Fibroblast of the conjunctiva (primary cell): Measurements from ENCODE around the gene ANKMY1.

ENCODE experiments used
- DNase-seq: peaks from one replicate; pipeline ENCODE4 v3.0.0-alpha.2; 2010; ENCODE audit warnings: low read depth

ANKMY1 gene

DNA sequence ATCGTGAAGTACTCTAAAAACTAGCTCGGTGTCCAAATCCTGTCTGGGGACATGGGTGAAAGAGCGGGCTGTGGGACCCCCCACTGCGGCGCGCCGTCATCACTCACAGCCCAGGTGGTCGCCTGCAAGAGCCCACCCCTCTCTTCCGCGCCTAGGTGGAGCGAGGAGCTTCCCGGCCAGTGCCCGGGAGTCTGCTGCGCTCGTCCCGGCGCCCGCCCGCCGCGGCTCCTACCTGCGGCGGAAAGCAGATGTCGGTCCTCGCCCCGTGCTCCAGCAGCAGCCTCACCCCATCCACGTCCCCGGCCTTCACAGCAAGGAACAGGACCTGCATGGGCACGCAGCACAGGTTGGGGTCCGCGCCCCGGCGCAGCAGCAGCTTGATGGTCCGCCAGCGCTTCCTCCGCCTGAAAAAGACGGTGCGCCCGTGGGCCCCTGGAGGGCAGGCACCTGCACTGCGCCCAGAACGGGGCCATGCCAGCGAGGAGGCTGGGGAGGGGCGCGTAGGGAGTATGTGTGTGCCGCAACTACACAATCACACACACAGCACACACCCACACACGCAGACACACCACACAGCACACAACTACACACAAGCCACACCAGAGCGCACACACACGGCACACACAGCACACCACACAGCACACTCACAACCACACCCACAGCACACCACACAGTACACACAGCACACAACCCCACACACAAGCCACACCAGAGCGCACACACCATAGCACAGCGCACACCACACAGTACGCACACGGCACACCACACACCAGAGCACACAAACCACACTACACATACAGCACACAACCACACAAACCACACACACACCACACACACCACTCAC lies 37.4 kb downstream of the ANKMY1 start:
- DNase-seq, result no peak

DNA sequence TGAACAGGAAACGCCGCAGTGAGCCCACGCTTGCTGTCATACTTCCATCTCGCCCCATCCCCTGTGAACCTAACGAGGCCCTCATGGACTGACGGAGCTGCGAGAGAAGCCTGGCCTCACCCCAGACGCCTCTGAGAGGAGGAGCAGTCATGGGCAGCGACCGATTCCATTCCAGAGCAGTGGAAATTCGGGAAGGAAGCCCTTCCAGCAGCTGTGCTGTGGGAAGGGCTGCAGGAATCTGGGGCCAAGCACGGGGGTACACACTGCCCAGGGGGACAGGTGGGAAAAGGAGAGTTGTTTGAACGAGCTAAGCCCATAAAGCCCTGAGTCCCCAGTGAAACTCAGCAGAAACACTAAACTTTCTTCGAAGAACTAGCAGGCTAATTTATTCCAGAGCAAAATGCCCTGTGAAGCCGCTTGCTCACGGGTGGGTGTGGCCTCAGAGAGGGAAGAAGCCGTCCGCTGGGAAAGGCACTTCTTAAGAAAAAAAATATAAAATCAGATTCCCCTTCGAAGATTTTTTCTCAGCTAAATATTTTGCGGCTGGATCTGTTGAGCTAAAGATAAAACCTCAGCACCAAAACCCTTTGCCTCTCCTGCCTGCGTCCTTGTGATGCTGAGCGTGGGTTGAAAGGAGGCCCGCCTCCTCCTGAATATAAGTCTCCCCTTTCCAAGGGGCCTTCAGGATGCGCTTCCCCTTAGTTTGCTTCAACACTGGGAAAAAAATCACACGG lies 38.2 kb downstream of the ANKMY1 start:
- peak; percentile 29 for DNase-seq

DNA sequence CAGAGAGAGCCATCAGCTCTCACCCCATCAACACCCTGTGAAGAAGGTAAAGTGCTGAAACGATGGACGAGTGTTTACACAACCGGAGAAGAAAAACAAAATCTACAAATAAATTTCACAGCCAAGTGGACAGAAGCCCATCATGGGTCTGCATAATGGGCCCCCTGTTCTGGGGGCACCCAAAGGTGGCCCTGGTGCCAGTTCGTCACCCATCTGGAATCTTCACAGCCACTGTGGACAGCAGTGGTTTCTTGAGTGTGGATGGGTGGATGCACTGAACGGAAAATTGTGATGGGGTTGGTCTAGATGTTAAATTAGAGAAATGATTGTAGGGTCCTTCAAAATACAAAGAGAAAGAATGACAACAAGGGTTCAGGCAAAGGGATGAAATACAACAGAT lies 38.8 kb downstream of the ANKMY1 start:
- DNase-seq, result no peak

DNA sequence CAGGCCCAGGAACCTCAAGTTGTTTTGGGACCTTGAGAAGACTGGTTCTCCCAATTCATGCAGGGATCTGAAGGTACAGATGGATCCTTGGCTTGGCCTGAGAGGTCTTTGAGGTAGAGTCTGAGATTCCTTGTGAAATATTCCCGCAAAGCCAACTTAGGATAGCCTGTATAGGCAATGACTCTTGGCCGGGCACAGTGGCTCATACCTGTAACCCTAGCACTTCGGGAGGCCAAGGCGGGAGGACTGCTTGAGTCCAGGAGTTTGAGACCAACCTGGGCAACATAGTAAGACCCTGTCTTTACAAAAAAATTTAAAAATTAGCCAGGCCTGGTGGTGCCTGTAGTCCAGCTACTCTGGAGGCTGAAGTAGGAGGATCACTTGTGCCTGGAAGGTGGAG lies 40.4 kb downstream of the ANKMY1 start:
- no peak for DNase-seq

DNA sequence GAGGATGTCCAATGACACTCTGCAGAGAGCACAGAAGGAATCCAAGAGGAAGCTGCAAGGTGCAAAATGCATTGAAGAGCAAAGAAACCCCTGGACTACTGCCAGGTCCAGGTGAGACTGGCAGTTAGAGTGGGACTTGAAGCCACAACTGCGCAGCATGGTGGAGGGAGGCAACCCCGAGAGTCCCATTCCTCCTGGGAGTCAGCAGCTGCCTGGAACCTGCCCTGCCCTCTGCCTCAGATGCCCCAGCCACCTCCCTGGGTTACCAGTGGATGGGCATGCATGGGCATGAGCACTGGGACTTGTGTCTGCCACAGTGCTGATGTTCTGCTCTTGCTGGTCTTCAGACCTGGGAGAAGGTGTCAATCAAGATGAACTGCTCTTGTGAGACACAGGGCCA lies 43.2 kb downstream of the ANKMY1 start:
- no peak for DNase-seq

DNA sequence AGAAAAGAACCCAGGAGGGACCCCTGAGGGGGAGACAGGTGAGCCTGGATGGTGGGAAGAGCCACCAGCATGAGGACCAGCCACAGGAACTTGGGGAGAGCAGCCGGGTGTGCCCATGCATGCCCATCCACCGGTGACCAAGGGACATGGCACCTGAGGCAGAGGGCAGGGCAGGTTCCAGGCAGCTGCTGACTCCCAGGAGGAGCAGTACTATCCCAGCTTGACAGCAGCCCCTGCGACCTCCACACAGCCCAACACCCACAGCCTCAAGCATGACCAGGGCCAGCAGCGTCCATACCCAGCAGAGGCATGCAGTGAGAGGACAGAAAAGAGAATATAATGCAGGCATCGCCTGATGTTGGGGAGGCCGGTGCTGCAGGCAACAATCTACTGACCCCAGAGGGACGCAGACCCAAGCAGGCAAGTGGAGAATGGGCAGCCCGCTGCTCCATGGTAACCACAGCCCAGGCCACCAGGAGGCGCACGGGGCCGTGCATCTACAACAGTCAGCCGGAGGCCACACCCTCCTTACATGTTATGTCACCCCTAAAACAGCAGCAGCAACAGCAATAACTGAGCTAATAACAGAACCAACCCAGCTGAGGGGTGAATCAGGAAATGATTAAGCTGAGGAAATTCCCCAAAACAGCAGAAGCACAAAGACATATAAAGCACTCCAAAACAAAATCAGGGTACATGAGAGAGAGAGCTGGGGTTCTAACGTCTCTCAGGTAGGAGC lies 44.1 kb downstream of the ANKMY1 start:
- DNase-seq, result peak; percentile 74

DNA sequence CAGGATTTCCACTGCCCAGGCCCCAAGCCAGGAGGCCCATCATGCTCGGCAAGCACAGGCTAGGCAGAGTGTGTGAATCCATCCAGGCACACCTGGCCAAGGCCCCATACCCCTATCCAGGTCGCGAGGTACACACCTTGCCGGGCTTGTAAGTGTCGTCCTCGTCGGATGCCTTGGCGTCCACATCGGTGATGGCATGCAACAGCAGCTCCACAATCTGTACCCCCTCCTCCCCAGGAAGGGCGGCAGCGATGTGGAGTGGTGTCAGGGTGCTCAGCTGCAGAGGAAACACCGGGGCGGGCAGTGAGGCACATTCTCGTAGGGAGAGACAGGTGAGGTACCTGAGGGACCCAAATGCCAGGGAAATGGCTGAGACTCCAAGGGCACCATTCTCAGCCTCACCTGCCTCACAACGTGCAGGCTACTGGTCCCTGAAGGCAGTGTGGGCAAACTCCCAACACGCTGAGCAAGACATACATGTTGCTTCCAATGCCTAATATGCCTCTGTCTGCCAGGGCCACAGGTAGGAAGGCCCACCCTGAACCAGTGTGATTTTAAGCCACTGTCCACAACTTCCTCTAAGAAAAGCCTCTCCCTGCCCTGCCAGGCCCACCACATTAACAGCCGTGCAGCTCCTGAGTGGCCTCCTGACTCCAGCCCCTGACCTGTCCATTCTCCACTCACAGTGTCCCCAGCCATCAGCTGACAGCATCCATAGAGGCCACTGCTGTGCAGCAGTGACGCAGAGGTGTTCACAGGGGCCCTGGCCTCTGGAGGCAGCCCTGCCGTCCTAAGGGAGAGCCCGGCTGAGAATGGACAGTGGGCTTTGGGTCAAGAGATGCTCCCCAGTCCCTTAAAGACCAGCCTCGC lies 44.9 kb downstream of the ANKMY1 start:
- no peak for DNase-seq

DNA sequence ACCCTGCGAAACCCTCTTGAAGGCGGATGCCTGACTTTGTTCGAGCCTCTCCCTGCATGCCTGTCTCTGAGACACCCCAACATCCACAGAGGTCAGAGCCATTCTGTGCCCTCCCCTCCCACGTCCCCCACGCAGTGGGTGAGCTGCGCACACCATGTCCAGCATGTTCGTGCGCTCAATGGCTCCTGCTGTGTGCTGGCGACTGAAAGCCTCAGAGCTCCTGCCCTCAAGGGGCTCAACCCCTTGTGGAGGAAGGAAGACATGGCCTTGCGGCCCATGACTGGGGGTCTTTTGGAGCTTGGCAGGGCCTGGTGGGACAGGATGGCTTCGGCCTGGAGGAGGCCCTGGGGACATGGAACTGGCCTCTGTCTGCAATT lies 45.7 kb downstream of the ANKMY1 start:
- no peak for DNase-seq

DNA sequence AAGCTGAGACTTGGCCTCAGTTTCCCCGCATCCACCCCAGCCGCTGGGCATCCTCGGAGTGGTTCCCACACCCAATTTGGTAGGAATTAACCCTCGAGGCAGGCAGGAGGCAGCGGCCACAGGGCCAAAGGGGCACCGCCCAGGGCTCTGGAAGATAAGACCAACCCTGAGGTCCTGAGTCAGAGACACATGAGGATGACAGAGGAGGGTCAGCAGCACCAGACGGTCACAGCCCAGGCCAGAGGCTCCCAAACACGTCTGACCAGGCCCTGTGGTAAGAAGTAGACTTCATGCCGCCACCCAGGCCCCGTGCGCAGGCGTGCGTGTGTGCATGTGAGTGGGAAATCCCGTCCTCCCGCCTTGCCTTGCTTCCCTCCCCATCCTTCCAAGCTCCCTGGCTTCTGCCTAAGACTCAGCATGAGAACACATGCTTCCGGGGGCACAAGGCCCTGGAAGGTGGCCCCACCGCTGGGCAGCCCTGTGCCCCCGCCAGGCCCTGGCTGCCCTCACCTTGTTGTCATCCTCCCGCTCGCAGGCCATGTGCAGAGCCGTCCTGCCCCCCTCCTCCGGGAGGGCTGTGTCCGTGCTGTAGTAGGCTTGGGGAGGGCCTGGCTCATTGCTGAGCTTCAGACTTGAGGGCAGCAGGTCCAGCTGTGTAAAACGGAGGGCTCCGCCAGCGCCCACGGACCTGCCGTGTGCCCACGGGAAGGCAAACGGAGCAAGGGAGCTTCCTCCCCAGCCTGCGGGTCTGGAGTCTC lies 46.3 kb downstream of the ANKMY1 start:
- DNase-seq, result no peak

DNA sequence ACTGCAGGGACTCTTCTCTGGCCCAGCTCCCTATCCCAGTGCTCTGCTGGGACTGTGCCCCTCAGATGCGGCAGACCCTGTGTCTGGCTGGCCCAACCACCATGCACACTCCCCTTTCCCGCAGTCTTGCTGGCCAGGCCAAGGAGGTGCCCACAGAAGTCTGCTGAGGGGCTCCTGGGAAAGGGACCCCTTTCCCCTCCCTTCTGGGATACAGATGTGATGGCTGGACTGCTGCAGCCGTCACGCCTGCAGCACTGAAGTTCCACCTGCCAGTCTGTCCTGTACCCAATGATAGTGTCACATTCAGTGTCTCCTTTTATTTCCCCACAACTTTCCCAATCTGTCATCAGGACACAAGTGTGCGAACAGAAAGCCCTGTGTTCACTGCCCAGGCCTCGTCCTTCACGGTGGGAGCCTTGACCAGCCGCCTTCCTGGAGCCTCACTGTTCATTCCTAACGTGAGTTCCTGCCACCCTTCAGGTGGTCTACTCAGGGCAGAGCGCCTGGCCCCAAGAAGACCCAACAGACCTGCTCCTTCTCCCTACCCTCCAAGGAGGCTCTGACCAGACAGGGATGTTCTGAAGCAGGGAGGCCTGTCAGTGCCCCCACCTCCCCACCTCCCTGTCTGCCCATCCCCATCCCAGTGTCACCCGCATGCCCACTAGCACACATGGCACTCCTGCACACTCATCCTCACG lies 47.1 kb downstream of the ANKMY1 start:
- no peak for DNase-seq

DNA sequence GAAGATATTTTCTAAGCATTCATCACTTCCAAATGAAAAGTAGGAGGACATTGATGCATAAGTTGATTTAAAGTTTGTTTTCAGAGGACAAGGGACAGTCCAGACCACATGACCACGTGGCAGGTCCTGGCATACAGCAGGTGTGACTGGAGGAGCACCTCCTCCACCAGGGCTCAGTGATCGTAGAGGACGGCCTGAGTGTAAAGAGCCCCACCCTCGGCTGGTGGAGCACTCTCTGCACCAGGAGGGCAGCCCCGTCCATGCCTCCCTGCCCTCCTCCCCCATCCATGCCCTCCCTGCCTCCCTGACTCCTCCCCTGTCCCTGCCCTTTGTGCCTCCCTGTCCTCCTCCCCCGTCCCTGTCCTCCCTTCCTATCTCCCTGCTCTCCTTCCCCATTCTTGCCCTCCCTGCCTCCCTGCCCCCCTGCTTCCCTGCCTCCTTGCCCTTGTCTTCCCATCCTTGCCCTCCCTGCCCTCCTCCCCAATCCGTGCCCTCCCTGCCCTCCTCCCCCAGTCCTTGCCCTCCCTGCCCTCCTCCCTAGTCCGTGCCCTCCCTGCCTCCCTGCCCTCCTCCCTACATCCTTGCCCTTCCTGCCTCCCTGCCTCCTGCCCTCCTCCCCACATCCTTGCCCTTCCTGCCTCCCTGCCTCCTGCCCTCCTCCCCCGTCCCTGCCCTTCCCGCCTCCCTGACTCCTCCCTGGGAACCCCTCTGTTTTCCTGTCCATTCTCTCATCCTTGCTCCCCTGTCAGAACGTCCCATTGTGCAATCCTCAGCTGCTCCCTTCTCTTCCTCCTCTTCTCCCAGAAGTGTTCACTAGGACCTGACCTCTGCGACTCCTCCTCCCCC lies 47.9 kb downstream of the ANKMY1 start:
- no peak for DNase-seq

DNA sequence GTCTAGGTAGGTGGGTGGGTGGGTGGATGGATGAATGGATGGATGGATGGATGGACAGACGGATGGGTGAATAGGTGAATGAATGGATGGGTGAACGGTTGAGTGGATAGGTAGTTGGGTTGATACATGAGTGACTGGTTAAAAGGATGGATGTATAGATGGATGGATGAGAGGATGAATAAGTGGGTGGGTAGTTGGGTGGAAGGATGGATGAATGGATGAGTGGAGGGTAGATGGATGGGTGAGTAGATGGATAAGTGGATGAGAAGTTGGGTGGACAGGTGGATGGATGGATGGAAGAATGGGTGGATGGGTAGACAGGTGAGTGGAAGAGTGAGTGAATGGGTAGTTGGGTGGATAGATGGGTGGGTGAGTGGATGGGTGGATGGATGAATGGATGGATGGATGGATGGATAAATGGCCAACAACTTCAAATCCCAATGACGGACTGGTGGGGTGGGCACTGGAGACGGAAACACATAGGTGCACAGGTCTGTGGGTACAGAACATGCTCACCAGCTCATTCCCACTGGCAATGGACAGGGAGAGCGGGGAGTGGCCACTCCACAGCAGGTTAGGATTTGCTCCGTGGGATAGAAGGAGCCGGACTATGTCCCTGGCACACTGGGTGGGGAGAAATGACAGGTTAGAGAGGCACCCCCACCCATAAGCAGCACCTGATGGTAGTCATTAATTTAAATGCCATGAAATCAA lies 48.8 kb downstream of the ANKMY1 start:
- no peak for DNase-seq

DNA sequence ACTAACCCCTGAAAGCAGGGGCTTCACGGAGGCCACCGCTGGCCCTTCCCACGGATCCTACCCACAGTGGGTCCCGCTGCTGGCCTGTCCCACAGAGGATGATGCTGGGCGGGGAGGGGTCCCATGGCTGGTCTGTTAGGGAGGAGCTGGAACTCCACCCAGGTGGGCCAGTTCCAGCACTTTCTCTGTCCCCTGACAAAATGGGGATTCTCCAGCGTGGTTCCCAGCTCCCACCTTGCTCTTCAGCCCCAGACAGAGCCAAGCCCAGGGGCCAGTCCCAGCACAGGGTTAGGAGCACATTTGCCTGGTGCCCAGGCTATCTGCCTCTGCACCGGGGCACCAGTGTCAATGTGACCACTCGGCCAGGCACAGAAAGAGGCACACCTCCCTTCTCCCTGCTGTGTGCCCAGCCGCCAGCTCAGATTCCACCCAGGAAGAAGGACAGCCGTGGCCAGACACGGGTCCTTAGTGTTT lies 50.0 kb downstream of the ANKMY1 start:
- no peak for DNase-seq

DNA sequence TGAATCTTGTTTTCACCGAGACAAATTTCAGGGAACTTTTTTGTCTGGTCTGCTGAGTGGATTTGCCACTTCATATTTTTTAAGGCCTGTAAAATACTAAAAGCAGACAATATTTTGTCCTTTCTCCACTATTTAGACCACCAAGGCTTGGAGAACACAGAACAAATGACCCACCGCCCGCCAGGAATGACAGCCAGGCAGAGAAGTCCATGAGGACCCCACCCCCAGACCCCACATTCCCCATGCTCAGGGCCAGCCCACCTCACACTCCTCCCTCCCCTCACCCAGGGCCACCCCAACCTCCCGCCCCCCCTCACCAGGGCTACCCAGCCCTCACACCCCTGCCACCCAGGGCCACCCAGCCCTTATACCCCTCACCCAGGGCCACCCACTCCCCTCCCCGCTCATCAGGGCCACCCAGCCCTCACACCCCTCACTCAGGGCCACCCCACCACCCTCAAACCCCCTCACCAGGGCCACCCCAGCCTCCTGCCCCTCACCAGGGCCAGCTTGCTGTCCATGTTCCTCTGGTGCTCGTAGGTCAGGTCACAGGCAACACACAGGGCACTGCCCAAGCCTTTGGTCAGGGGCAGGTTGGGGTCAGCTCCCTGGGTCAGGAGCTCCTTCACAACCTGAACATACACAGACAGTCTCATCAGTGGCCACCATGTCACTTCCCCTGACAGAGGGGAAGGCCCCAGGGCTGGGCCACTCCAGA lies 50.6 kb downstream of the ANKMY1 start:
- DNase-seq, result no peak

DNA sequence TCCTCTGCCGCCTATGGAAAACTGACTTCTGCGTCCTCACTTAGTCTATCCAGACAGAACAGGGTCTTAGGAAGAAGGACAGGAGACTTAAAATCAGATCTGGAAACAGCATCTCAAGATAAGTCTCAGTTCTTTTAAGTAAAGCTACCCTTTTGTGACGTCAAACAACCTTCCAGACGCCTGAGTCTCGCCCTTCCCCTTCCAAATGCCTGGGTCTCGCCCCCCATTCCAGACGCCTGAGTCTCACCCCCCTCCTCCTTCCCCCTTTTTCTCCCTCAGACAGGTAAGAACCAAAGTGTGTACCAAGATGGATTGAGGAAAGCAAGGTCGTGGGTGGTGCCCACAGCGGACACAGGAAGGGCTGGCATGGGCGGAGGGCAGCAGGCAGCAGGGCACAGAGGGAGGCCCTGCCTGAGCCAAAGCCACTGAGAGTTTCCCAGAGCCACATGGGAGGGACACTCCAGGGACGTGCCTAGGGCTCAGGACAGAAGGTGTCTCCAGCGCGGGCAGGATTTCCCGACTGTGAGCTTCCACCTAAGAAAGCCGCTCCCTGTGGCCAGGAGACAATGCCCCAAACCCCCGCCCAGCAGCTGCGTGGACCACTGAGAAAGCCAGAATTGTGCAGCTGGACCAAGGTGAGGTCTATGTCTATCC lies 51.3 kb downstream of the ANKMY1 start:
- DNase-seq, result no peak

DNA sequence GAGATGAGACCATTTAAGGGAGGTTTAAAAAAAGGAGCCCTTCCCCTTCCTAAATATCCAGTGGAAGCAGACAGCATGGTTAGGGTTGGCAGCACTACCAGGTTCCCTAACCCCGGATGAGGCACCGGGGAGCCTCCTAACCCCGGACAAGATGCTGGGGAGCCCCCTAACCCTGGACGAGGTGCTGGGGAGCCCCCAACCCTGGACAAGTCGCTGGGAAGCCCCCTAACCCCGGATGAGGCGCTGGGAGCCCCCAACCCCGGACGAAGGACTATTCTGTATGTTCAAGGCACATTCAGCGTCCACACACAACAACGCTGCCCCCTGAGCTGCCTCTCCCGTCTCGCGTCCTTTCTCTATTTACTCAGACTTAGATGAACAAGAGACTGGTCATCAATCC lies 51.9 kb downstream of the ANKMY1 start:
- DNase-seq, result no peak

DNA sequence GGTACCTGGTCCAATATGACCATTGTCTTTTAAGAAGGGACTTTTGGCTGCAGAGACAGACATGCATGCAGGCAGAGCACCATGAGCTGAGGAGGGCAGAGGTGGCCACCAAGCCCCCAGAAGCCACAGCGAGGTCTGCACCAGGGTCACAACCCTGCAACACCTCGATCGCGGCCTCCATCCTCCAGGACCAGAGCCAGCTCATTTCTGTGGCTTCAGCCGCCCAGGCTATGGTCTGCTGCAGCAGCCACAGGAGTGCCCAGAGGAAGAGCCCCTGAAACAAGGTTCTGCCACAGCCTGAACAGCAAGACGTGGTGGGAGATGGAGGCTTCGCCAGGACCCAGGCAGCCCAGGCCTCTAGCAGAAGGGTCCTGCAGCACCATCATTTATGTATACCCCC lies 53.9 kb downstream of the ANKMY1 start:
- no peak for DNase-seq

DNA sequence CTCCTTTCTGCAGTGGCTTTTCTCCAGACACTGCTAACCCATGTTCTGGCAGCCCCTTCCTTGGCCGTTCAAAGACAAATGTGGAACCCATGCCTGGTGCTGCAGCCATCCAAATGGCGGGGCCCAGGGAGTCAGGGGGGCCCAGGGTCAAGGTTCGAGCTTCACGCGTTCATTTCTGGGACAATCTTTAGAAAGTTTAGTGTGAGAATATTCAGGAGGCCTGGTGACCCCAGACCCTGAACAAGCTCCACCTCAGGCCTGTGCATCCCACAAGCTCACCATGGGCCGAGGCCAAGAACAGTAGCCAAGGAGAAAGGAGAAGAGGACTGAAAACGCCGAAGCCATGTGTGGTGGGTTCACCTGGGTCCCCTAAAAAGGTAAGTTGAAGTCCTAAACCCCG lies 54.4 kb downstream of the ANKMY1 start:
- no peak for DNase-seq
